Measurements from ENCODE around the gene BDKRB1.
A peak's percentile ranks its signal among the peaks of the same experiment; 100 is the strongest.

The BDKRB1 gene

GRCh38 chr14:96287856-96288255 lies 31.8 kb downstream of the BDKRB1 start:
- no peak overlapping the region for H3K27ac ChIP-seq (ENCODE audit: low read length)
- H3K36me3 ChIP-seq (ENCODE audit: insufficient read depth, low read length): peaks cover 42% of the 10 kb centered on the region
- H2AFZ ChIP-seq (ENCODE audit: low read depth, low read length): no peak overlapping the region
- no peak overlapping the region for H3K9ac ChIP-seq (ENCODE audit: low read depth, low read length)
- ATAC-seq (ENCODE audit: insufficient read depth, low read depth) (no peak), DNase-seq (no peak)
- no peaks in the 10 kb centered on the region for H3K79me2 ChIP-seq (ENCODE audit: insufficient read depth, low read length)
- no peak overlapping the region for H3K4me2 ChIP-seq (ENCODE audit: insufficient read depth, low read length)
- no peaks in the 10 kb centered on the region for H3K4me1 ChIP-seq (ENCODE audit: insufficient read depth, low read length)
- no peaks in the 10 kb centered on the region for H3K27me3 ChIP-seq (ENCODE audit: insufficient read depth, low read length, poor library complexity)
- TF ChIP-seq CTCF (IDR thresholded peaks at IDR 0.05; ENCODE audit: borderline replicate concordance, extremely low read depth, low read length, poor library complexity, severe bottlenecking) (no peak), EZH2 (IDR thresholded peaks at IDR 0.05; ENCODE audit: borderline replicate concordance, low read depth, low read length, severe bottlenecking) (no peak)
- no peak overlapping the region for H3K4me3 ChIP-seq (ENCODE audit: low read depth in 1 of 2, low read length in 2 of 2)
- no peaks in the 10 kb centered on the region for H4K20me1 ChIP-seq (ENCODE audit: insufficient read depth, low read length)
- no peaks in the 10 kb centered on the region for H3K9me3 ChIP-seq (ENCODE audit: insufficient read depth, low read length, severe bottlenecking)

- Histone ChIP-seq H3K27ac (ENCODE audit: low read length) (no peak overlapping the region), H3K36me3 (ENCODE audit: insufficient read depth, low read length) (peaks cover 31% of the 10 kb centered on the region), H3K4me3 (ENCODE audit: low read depth in 1 of 2, low read length in 2 of 2) (no peak overlapping the region)
These were observed 38.2 kb downstream of the BDKRB1 start for GRCh38 chr14:96294246-96294645.

GRCh38 chr14:96297000-96297399 lies 41.0 kb downstream of the BDKRB1 start:
- ATAC-seq (ENCODE audit: insufficient read depth, low read depth) (no peak; the same call in 2 of the 3 replicates), DNase-seq (no peak)
- Histone ChIP-seq H2AFZ (ENCODE audit: low read depth, low read length) (no peak overlapping the region), H3K9ac (ENCODE audit: low read depth, low read length) (no peak overlapping the region), H3K27me3 (ENCODE audit: insufficient read depth, low read length, poor library complexity) (no peaks in the 10 kb centered on the region), H3K27ac (ENCODE audit: low read length) (no peak overlapping the region), H3K4me2 (ENCODE audit: insufficient read depth, low read length) (no peak overlapping the region), H3K79me2 (ENCODE audit: insufficient read depth, low read length) (no peaks in the 10 kb centered on the region), H3K4me1 (ENCODE audit: insufficient read depth, low read length) (no peaks in the 10 kb centered on the region), H3K36me3 (ENCODE audit: insufficient read depth, low read length) (peaks cover 31% of the 10 kb centered on the region; the same call in 1 of the 2 replicates), H3K4me3 (ENCODE audit: low read depth in 1 of 2, low read length in 2 of 2) (no peak overlapping the region), H4K20me1 (ENCODE audit: insufficient read depth, low read length) (no peaks in the 10 kb centered on the region; the same call in 1 of the 2 replicates), H3K9me3 (ENCODE audit: insufficient read depth, low read length, severe bottlenecking) (no peaks in the 10 kb centered on the region)
- TF ChIP-seq CTCF (IDR thresholded peaks at IDR 0.05; ENCODE audit: borderline replicate concordance, extremely low read depth, low read length, poor library complexity, severe bottlenecking) (peak; percentile 56), EZH2 (IDR thresholded peaks at IDR 0.05; ENCODE audit: borderline replicate concordance, low read depth, low read length, severe bottlenecking) (no peak)

More at GRCh38 chr14:96294246-96294645, 38.2 kb downstream of the BDKRB1 start:
- Histone ChIP-seq H3K9ac (ENCODE audit: low read depth, low read length) (no peak overlapping the region), H3K27me3 (ENCODE audit: insufficient read depth, low read length, poor library complexity) (no peaks in the 10 kb centered on the region), H4K20me1 (ENCODE audit: insufficient read depth, low read length) (no peaks in the 10 kb centered on the region), H3K9me3 (ENCODE audit: insufficient read depth, low read length, severe bottlenecking) (no peaks in the 10 kb centered on the region), H3K4me1 (ENCODE audit: insufficient read depth, low read length) (no peaks in the 10 kb centered on the region), H3K4me2 (ENCODE audit: insufficient read depth, low read length) (no peak overlapping the region), H2AFZ (ENCODE audit: low read depth, low read length) (no peak overlapping the region), H3K79me2 (ENCODE audit: insufficient read depth, low read length) (no peaks in the 10 kb centered on the region)
- no peak for ATAC-seq (ENCODE audit: insufficient read depth, low read depth)
- no peak for TF ChIP-seq CTCF (IDR thresholded peaks at IDR 0.05; ENCODE audit: borderline replicate concordance, extremely low read depth, low read length, poor library complexity, severe bottlenecking)
- TF ChIP-seq EZH2 (IDR thresholded peaks at IDR 0.05; ENCODE audit: borderline replicate concordance, low read depth, low read length, severe bottlenecking): no peak
- DNase-seq: no peak
